HG02642 (cell line): ENCODE measurements around the gene GLI2.

Experiments used
- ATAC-seq: cut with Tn5 transposase; IDR thresholded peaks from one replicate; pipeline ENCODE4 v1.9.1; 2021; ENCODE audit warnings: mild to moderate bottlenecking; ENCODE audit not compliant: unreplicated experiment, poor library complexity

Gene GLI2

DNA sequence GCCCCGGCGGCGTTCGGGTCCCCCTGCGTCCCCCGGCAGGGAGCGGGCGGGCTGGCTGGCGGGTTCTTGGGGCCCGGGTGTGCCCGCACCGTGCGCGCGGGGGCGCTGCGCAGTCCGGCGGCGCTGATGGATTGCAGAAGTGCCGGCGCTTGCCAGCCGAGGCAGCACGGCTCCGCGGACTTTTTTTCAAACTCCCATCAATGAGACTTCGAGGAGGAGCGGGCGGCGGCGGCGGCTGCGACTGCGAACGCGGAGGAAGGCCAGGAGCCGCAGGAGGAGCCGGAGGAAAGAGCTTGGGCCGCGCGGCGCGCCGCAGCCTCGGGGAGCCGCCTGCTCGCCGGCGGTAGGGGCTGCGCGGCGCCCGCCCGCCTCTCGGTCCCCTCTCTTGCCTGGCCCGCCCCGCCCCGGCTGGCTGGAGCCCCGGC lies at the start of gene GLI2:
Gene GLI2, plus strand, starts transcription at position 123 of the 425 bp plus-strand sequence. CDS start 61,453 bp downstream, outside the sequence.
- ATAC-seq = peak; percentile 59

DNA sequence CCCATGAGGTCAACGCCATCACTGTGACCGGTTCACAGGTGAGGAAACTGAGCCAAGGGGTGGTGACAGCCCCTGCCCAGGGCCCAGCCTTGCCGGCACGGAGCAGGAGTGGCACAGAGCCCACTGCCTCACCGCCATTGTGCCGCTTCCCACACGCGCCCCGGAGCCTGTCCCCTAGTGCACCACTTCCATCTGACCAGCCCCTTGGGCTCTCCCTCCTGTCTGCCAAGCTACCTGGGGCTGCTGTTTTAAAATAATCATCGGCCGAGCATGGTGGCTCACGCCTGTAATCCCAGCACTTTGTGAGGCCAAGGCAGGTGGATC lies 49.7 kb upstream of the GLI2 start:
- no peak for ATAC-seq

DNA sequence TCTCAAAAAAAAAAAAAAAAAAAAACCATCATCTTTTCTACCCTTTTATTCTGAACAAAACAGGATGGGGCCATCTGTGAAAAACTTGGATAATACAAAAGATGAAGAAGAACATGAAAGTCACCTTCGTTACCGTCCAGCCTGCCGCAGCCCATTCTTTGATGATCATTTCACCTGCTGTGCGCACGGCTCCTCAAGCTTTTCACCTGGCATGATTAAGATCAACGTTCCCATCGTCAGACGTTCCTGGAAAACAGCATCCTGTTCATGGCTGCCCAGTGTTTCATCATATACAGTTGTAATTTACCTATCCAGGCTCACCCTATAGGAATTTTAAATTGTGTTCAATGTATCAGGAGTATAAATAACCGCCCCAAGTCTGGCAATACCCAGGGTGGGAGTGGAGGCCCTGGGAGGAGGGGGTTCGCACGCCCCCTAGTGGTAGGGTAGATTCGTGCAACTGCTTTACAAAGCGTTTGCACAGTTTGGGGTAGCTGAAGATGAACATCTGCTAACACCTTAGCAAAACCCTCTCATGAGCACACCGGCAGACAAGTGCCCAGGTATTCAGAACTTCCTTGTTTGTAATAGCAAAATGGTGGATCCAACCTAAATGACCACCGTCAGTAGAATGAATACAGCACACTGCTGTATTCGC lies 49.0 kb upstream of the GLI2 start:
- ATAC-seq = no peak

DNA sequence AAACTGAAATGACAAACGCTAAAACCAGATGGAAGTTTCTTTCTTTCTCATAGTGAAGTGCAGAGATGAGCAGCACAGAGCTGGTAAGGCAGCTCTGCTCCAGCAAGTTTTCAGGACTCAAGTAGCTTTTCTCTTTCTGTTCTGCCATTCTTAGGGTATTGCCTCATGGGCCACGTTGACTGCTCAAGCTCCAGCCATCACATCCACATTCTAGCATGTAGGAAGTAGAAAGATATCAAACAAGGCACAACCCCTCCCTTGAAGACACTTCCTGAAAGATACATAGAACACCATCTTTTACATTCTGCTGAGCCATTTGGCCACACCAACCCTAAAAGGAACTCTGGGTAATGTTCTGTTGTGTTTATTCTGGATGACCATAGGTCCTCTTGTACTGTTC lies 48.5 kb upstream of the GLI2 start:
- ATAC-seq = no peak

DNA sequence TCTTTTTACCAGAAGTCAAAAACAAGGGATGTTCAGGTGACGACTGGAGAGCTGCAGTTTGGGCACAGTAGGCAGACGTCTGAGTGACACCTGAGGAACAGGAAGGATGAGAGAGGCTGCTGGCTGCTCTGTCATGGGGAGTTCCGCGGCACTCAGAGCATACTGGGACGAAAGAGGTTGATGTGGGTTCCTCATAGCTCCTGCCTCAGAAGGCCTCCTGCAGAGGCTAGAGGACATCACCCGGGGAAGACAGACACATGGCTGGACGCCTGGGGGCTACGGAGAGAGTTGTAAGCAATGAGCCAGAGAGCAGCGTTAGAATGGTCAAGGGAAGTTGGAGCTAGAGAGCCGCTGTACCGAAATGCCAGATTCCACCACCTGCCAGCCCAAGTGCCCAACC lies 45.1 kb upstream of the GLI2 start:
- no peak for ATAC-seq

DNA sequence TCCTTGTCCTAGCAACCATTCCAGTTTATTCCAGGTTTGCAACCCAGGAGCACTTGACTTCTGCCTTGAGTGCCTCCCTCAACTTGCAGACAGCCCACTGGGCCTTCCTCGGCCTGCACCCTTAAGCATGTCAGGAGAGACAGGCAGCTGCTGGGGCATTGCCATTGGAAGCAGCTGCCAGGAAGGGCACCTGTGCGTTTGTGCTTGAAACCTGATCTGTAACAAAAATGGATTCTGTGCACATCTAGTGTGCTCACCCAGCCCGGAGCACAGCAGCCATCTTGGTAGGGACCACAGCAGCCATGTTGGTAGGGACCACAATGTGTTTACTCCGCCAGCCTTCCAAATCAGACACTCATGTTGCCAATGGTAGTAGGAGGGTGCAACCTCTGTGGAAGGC lies 44.3 kb upstream of the GLI2 start:
- ATAC-seq = no peak

DNA sequence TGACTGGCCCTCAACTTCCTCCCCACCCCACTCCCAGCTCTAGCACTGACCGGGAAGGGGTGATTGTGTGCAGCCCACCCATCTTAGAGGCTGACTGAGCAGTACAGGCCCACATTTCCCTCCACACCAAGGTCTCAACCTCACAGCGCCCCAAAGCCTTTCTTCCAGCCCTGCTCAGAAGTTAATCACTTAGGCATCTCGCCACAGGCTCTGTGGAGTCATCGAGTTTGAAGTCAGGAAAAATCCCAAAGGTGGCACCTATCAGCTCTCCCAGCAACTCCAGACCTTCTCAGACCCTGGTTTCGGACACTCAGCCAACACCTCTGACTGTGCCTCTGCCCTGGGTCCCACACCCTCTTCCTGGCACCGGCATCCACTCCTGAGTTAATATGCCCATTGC lies 43.0 kb upstream of the GLI2 start:
- ATAC-seq = no peak

DNA sequence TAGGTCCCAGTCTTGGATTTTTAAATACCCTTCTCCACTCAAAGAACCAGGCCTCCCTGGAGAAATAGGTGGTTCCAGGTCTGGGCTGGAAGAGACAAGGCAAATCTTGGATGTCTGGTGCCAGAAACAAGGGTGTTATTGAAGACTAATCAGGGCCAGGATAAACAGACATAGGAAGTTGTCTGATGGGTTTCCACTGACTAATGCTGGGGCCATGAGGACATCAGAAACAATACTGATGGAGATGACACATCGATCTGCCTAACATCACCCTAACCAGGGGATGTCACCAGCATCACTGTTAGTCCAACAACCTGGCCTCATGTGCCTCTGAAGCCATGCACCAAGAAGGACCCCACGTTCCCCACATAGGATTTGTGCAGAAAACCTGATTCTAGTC lies 42.5 kb upstream of the GLI2 start:
- ATAC-seq = no peak

DNA sequence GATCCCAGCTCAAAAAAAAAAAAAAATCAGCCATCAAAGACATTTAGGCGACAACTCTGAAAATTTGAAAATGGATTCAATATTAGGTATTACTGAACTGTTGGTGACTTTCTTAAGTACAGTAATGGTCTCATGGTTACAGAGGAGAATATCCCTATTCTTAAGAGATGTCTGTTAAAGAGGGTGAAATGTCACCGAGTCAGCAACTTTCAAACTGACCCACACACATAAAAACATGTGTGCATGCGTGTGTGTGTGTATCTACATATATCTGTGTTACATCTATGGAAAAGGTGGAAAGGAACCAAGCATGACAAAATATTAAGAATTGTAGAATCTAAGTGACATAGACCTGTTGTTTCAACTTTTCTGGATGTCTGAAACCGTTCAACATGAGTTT lies 41.6 kb upstream of the GLI2 start:
- ATAC-seq = no peak

DNA sequence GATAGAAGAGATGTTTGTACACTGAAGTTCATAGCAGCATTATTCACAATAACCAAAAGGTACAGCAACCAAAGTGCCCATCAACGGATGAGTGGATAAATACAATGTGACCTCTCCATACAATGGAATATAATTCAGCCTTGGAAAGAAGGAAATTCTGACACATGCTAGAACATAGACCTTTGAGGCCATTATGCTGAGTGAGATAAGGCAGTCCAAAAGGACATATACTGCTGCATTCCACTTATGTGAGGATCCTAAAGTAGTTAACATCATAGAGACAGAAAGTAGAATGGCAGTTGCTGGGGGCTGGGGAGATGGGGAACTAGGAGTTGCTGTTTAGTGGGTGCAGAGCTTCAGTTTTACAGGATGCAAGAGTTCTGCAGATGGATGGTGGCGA lies 38.2 kb upstream of the GLI2 start:
- no peak for ATAC-seq

DNA sequence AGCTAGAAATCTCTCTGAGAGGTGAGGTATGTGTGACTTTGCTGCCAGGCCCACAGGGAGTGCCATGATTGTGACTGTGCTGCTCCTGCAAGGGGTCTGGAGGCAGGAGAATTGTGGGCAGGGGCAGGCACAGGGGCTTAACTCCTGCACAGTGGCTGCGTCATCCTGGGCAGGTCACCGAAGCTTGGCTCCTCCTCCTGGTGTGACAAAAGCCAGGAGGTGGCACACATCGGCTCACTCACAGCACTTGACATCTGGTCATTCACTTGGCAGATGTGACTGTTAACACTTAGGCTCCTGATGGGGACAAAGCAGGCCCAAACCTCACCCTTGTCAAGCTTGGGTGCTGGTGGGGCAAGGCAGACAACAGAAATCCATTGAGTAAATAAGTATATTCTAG lies 36.4 kb upstream of the GLI2 start:
- ATAC-seq = no peak

DNA sequence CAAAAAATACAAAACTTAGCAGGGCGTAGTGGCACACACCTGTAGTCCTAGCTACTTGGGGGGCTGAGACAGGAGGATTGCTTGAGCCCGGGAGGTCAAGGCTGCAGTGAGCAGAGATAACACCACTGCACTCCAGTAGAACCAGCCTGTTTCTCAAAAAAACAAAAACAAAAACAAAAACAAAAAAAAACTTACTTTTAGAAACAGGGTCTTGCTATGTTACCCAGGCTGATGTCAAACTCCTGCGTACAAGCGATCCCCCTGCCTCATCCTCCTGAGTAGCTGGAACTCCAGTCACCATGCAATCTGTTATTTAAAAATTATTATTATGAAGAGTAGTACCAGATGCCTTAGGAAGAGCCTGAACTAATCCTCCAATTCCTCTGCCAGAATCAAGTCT lies 35.0 kb upstream of the GLI2 start:
- no peak for ATAC-seq

DNA sequence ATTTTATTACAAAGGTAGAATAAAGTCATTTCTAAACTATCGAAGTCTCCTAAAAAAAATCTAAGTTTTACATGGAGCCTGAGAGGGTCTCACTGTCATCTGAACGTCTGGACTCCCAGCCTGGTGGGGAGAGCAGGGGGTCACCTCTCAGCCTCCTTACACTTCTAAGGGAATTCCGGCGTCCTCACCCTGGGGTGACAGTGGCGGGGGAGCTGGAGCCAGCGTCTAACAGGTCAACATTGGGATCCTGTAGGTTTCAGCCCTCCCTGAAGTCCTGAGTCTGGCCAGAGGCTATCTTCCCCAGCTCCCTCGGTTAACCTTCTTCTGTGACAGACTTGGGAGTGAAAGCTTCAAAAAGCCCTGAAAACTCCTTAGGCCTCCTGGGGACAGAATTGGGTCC lies 34.6 kb upstream of the GLI2 start:
- no peak for ATAC-seq

DNA sequence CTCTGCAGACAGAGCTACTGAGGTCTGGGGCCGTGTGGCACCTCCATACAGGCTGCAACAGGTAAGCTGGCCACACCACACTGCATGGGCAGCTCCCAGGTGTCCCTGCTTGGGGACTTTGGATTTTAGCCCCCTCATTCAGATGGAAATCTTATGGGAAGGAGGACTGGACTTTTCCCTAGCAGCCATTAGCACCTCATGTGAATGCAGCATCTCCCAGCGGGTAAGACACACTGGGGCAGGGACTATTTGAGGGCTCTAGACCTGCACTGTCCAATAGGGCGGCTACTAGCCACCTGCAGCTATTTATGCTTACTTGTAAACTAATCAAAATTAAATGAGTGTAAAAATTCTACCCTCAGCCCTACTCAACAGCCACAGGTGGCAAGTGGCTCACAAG lies 34.2 kb upstream of the GLI2 start:
- no peak for ATAC-seq

DNA sequence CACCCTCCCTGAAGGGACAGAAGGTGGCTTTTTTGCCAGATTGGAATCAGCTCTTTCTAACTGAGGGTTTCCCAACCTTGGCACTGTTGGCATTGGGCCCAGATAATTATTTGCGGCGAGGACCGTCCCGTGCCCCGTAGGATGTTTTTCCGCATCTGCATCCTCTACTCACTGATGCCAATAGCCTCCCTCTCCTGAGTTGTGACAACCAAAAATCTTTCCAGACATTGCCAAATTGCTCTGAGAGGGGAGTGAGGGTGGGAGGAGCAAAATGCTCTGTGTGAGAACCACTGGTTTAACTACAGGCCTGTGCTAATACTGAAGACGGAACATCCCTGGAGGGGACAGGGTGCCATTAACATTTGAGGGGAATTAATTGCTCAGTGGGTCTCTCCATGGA lies 33.6 kb upstream of the GLI2 start:
- ATAC-seq = no peak

DNA sequence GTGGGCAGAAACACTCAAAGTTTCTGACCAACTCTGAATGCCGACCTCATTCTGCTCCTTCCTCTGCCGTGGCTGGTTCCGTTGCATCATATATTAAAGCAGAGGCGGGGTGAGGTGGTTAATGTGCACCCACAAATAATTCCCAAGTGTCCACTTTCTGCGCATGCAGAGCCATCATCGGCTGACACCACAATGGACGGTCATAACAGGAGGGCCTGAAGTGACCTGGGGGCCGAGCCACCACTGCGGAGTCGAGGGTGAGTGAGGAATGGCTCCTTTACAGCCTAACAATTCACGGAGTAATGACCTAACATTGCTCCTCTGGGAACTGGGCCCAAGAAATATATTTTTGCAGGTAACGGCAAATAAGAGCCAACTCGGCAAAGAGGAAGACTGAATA lies 32.9 kb upstream of the GLI2 start:
- no peak for ATAC-seq

DNA sequence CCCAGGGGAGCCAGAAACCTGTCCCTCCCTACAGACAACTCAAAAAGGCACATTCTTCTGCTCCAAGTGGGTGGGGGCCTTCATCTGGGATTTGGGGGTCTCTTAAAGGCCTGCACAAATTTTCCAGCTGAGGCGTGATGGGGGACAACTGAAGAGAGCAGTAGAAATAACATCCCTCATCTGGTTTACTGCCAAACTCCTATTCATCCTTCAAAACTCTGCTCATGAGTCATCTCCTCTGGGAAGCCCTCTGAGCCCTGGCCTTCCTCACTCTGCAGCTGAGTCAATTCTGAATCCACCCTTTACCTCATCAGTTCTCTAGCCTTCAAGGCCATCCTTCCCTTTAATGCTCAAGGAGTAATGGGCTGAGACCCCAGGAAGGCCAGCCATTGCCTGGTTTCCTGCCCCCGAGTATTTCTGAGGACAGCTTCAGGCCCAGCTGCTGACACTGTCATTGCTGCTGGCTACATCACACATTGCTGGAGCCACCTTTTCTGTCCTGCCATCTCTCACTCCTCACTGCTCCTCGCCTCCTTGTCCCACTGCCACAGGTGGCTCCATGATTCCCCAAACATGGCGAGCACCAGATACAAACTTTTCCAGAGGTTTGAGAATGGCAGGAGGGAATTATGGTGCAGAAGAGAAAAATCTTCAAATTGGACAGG lies 32.2 kb upstream of the GLI2 start:
- no peak for ATAC-seq

DNA sequence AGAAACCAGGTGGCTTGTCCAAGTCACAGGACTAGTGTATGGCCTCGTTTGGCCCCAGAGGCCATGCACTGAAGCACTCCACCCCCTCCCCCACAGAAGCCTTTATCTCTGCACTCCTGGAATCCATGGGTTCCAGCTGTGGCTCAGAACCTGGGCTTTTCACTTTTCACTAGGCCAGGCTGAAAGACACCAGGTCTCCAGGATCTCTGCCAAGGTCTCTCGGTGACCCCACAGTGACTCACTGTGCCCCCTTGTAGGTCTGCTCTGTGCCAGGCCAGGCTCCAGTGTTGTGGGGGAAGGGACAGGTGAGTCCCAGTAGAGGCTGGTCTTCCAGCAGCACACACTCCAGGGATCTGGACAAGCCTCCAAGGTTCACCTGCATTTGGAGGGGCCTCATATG lies 31.0 kb upstream of the GLI2 start:
- no peak for ATAC-seq

DNA sequence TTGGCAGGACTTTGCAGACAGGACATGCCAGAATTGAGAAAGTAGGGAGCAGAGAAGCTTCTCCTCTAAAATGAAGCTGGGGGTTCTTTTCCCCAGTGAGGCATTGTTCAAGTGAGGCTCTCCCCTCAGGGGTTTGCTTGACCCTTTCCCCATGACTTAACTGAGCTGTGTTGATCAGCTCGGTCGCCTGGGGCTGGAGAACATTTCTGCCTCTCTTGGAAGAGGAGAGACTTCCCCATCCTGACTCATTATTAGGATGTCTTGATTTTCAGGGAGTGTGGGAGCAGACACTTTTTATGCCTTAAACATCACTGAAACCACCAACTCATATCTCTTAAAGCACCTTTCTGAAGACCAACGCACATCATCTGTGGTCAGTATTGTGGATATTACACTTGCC lies 27.9 kb upstream of the GLI2 start:
- ATAC-seq = no peak

DNA sequence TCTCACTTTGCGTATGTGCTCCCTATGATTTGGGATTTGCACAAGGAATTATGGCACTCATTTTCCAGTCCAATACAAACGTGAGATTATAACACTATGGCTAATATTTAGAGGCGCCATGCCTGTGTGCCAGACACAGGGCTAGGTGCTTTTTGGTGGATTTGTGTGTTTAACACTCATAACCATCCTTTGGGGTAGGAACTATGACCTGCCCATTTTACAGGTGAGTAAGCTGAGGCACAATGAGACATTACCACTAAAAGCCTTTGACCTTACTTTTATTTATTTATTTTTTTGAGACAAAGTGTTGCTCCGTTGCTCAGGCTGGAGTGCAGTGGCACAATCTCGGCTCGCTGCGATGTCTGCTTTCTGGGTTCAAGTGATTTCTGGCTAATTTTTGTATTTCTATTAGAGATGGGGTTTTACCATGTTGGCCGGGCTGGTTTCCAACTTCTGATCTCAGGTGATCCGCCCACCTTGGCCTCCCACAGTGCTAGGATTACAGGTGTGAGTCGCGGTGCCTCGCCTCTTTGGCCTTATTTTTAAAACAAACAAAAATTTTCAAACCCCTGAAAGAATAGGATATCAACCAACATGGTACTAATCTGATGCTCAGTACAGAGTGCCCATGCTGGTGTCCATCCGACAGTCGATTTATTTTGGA lies 26.6 kb upstream of the GLI2 start:
- no peak for ATAC-seq

DNA sequence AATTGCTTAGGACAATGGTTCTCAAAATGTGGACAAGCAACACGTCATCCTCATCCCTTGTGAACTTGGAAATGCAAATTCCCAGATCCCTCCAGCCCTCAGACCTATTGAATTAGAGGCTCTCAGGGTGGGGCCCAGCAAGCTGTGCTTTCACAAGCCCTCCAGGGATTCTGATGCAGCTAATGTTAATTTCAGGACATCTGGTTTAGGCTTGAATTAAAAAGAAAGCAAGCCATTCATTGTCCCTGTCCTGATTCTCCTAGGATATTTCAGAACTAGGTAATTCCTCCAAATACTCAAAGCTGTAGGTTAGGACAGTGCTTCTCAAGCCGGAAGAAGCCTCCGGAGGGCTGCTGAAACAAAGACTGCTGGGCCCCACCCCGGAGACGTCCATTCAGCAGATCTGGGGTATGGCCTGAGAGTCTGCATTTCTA lies 26.0 kb upstream of the GLI2 start:
- ATAC-seq = no peak

DNA sequence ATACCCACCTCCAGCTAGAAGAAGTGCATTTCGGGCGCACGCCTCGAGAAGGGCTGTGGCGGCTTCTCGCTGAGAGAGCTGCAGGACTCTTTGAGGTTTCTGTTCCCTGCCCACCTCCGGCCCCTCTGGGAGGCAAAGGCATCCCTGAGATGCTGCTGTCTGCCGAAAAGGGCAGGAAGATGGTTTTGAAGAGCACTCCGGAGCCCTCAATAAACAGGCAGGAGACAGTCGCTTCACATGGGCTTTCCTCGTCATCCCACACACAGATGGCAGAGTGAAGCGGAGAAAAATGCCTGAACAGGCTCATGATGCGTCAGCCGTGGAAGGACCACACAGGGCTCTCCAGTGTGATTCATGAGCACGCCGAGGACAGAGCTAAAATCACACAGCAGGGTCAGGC lies 25.4 kb upstream of the GLI2 start:
- no peak for ATAC-seq
